ENCODE measurements around the gene RECQL.
"Not testable (repeated sequence)": the region's sequence is repeated elsewhere in the genome, so short reads cannot be mapped to it uniquely, and the experiment has no call there.

The RECQL gene

DNA sequence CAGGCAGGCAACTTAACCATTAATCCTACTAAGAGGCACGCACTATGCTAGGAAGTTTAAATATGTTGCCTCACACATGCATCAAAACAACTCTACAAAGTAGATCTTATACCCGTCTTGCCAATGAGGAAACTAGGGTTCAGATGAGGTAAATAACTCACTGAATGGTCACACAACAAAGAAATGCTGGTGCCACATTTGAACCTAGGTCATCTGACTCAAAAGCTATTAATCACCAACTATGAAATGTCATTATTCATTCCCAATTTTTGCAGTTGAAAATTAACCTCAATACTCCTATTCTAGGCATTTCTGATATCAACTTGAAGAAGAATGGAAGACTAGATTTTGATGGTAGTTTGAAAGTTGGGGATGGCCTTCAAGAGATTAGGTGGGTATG lies 66.7 kb downstream of the RECQL start:
- H3K4me3 ChIP-seq (ENCODE audit: low read length), result no peak overlapping the region
- TF ChIP-seq, protein P1, sequence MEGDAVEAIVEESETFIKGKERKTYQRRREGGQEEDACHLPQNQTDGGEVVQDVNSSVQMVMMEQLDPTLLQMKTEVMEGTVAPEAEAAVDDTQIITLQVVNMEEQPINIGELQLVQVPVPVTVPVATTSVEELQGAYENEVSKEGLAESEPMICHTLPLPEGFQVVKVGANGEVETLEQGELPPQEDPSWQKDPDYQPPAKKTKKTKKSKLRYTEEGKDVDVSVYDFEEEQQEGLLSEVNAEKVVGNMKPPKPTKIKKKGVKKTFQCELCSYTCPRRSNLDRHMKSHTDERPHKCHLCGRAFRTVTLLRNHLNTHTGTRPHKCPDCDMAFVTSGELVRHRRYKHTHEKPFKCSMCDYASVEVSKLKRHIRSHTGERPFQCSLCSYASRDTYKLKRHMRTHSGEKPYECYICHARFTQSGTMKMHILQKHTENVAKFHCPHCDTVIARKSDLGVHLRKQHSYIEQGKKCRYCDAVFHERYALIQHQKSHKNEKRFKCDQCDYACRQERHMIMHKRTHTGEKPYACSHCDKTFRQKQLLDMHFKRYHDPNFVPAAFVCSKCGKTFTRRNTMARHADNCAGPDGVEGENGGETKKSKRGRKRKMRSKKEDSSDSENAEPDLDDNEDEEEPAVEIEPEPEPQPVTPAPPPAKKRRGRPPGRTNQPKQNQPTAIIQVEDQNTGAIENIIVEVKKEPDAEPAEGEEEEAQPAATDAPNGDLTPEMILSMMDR (conservative IDR thresholded peaks at IDR 0.05; ENCODE audit: low read depth, low read length), result no peak
- DNase-seq (ENCODE audit: low read depth), result no peak

DNA sequence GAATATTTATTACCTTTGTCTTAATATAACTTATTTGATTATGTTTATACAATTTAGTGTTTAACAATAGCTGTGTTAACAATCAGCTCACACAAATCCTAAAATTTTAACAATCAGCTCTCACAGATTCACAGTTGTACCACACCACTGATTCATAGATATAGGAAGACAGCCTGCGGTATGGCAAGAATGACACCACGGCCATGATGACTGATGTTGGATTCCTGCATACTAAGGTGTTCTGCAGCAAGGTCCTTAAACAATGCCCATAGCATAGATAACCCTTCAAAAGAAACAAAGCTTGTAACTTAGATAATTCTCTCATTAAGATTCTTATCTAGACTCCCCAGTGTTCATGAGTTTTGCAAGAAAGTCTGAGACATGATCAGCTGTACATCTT lies 67.9 kb downstream of the RECQL start:
- DNase-seq (ENCODE audit: low read depth), result no peak
- H3K4me3 ChIP-seq (ENCODE audit: low read length), result no peak overlapping the region
- TF ChIP-seq, protein P1 (conservative IDR thresholded peaks at IDR 0.05; ENCODE audit: low read depth, low read length), result no peak

DNA sequence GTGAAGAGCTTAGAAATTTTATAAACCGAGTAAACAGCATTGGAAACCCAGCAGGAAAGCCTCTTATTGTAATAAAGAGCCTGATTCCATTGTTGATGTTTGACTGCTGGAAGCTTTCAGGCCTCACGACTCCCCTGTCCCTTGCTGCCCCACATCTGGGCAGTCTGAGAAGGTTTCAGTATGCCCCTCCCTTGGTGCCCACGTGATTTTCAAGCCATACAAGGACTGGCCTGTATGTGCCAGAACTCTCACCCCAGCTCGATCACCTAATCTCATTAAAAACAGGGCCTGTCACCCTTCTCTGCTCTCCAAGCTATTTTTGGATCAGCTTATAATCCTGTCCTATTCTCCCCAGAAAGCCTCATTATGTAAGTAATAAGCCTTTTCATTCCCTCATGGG lies 71.4 kb downstream of the RECQL start:
- no peak for DNase-seq (ENCODE audit: low read depth)
- TF ChIP-seq, protein P1 (conservative IDR thresholded peaks at IDR 0.05; ENCODE audit: low read depth, low read length), result no peak
- H3K4me3 ChIP-seq (ENCODE audit: low read length), result no peak overlapping the region

DNA sequence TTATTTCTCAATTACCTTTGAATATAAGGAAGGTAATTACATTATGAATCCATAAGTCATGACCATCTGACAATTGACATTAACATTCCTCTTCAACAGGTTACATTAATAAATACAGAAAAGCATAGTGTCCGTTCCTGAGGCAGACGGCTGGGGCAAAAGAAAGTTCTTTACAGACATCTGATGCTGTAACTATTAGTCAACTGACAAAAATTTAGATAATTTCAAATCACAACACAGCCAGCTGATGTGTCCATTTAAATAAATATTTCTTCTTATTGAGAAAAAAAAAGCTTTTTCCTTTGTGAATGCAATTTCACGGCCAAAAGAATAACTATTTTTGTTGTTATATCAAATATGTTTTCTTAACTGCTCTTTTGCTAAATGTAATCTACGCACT lies 73.2 kb downstream of the RECQL start:
- no peak for DNase-seq (ENCODE audit: low read depth)
- TF ChIP-seq, protein P1 (conservative IDR thresholded peaks at IDR 0.05; ENCODE audit: low read depth, low read length), result no peak

DNA sequence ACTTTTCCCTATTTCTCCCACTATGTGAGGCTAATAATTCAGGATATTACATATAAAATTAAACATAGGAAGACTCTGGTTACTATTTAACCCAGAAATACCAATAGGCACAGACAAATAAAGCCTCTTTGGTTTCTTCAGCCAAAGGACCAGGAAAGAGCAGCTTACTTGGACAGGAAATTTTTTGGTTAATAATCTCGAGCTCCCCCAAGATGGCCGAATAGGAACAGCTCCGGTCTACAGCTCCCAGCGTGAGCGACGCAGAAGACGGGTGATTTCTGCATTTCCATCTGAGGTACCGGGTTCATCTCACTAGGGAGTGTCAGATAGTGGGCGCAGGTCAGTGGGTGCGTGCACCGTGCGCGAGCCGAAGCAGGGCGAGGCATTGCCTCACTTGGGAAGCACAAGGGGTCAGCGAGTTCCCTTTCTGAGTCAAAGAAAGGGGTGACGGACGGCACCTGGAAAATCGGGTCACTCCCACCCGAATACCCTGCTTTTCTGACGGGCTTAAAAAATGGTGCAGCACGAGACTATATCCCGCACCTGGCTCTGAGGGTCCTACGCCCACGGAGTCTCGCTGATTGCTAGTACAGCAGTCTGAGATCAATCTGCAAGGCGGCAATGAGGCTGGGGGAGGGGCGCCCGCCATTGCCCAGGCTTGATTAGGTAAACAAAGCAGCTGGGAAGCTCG lies 82.3 kb downstream of the RECQL start:
- DNase-seq (ENCODE audit: low read depth); H3K4me3 ChIP-seq (ENCODE audit: low read length): not testable (repeated sequence)

More for the DNA sequence above, 73.2 kb downstream of the RECQL start:
- H3K4me3 ChIP-seq (ENCODE audit: low read length), result no peak overlapping the region
